Activated CD4-positive, alpha-beta T cell treated with anti-CD3 and anti-CD28 coated beads, Interleukin-2, amount 50 U/mL, for 16 hours (primary cell): ENCODE measurements around the gene CHST13.

ENCODE experiments used
- DNase-seq: peaks from one replicate; pipeline ENCODE4 v3.0.0-alpha.2; 2020

CHST13 gene

GRCh38 chr3:126543457-126544061 is 19.6 kb downstream of the CHST13 start:
- no peak for DNase-seq

- DNase-seq = no peak
Observed at GRCh38 chr3:126544596-126545281, 20.8 kb downstream of the CHST13 start.

GRCh38 chr3:126545544-126545943 is 21.6 kb downstream of the CHST13 start:
- no peak for DNase-seq

- DNase-seq = no peak
Observed at GRCh38 chr3:126546013-126546412, 22.1 kb downstream of the CHST13 start.

GRCh38 chr3:126546549-126547239 is 22.7 kb downstream of the CHST13 start:
- no peak for DNase-seq

GRCh38 chr3:126547721-126548120 is 23.8 kb downstream of the CHST13 start:
- no peak for DNase-seq

GRCh38 chr3:126548556-126549466 is 24.9 kb downstream of the CHST13 start:
- DNase-seq = no peak

- no peak for DNase-seq
Observed at GRCh38 chr3:126549861-126550487, 26.0 kb downstream of the CHST13 start.

GRCh38 chr3:126550488-126551051 is 26.6 kb downstream of the CHST13 start:
- DNase-seq = no peak

- DNase-seq = no peak
Observed at GRCh38 chr3:126551121-126551838, 27.3 kb downstream of the CHST13 start.

- no peak for DNase-seq
Observed at GRCh38 chr3:126551839-126552687, 28.1 kb downstream of the CHST13 start.

GRCh38 chr3:126552688-126553283 is 28.8 kb downstream of the CHST13 start:
- DNase-seq = no peak

- DNase-seq = no peak
Observed at GRCh38 chr3:126553284-126554084, 29.5 kb downstream of the CHST13 start.

GRCh38 chr3:126554560-126555525 is 30.9 kb downstream of the CHST13 start:
- DNase-seq = no peak

- DNase-seq = no peak
Observed at GRCh38 chr3:126555795-126556636, 32.1 kb downstream of the CHST13 start.

GRCh38 chr3:126556637-126557414 is 32.9 kb downstream of the CHST13 start:
- no peak for DNase-seq
